Right lobe of liver (tissue), 6 donors: ENCODE results near the gene C16orf87. TPM values are rescaled to one million over a fixed set of nuclear protein-coding genes. Genes with fewer than 3 reads are reported as not detected.

Source experiments
- ATAC-seq, 4 donors: fragments of 200-7000 bp; cut with Tn5 transposase; one replicate each; pipeline ENCODE4 v1.9.1; 2020; ENCODE audit warnings: mild to moderate bottlenecking in 4 of 4, moderate library complexity in 4 of 4
- DNase-seq, 3 donors: peaks; one replicate each; pipeline ENCODE4 v3.0.0-alpha.2; 2020
- H3K27ac ChIP-seq, 3 donors: fragments of 200-600 bp; one replicate each; pipeline ENCODE4 v1.8.0; 2022
- H3K27me3 ChIP-seq, 2 donors: fragments of 200-600 bp; one replicate each; pipeline ENCODE4 v1.8.0; 2022
- H3K36me3 ChIP-seq, 4 donors: fragments of 200-600 bp; sonication (generic) in 1 of 4; one replicate each; pipeline versions ENCODE4 v1.5.1 to v1.8.0; 2017 to 2022; ENCODE audit warnings: control low read depth in 1 of 4
- H3K4me1 ChIP-seq, 4 donors: fragments of 200-600 bp; sonication (generic) in 1 of 4; one replicate each; pipeline versions ENCODE4 v1.5.1 to v1.8.0; 2017 to 2022; ENCODE audit warnings: control low read depth in 1 of 4
- H3K4me3 ChIP-seq, 3 donors: fragments of 200-600 bp; one replicate each; pipeline ENCODE4 v1.8.0; 2022
- H3K9me3 ChIP-seq, 4 donors: fragments of 200-600 bp; sonication (generic) in 1 of 4; one replicate each; pipeline versions ENCODE4 v1.5.1 to v1.8.0; 2017 to 2022; ENCODE audit warnings: control low read depth in 1 of 4
- POLR2A ChIP-seq: fragments of 450-650 bp; IDR thresholded peaks from one replicate; pipeline ENCODE4 v1.6.1; 2017; ENCODE audit warnings: antibody characterized with exemption, mild to moderate bottlenecking
- WGBS: methylation state at CpG from one replicate; pipeline ENCODE4 v1.1.6; 2018; ENCODE audit warnings: low coverage, low lambda C conversion rate; ENCODE audit not compliant: insufficient coverage; ENCODE audit errors: missing lambda C conversion rate; 5-methylcytosine and 5-hydroxymethylcytosine counted together
- intact Hi-C, 2 donors: fragments of 100-400 bp; cut with DNase I; formaldehyde crosslinking; loops; one replicate each; pipeline versions ENCODE4 v1.11.2 to v1.14.1; 2022
- total RNA-seq, 6 experiments: library from RNA; depleted of rRNA in 2 of 6; stranded (reverse); fragments of >200 nt in 2 of 6; fragmentation: NEBNext Ultra II Directional in 3 of 6; extraction: Animal tissue kit (Norgen Biotek cat#: 25700) in 3 of 6; gene quantifications; one replicate each; pipeline versions ENCODE4 v1.1.0 to v1.2.4, GENCODE V29; 2016 to 2023
- TF ChIP-seq, protein P1 (sequence below), 4 donors: fragments of 200-600 bp in 3 of 4; fragments of 450-650 bp in 1 of 4; IDR thresholded peaks; one replicate each; pipeline versions ENCODE4 v1.5.1 to v1.8.0; 2016 to 2022; ENCODE audit warnings: antibody characterized with exemption in 4 of 4, mild to moderate bottlenecking in 2 of 4
- donor health status: DM: no; HTN: yes; CAD: no.
- donor health status: DM: no; HTN: no; CAD: no.
- donor health status: DM: no; HTN: no; CAD: no.
- donor health status: DM: no; HTN: yes; CAD: no.
- donor health status: DM: no; HTN: yes; CAD: no.

The C16orf87 gene
- total RNA-seq, 6 experiments from 2014 or later, result 5.5 to 9.8 (median 7.4) TPM

DNA sequence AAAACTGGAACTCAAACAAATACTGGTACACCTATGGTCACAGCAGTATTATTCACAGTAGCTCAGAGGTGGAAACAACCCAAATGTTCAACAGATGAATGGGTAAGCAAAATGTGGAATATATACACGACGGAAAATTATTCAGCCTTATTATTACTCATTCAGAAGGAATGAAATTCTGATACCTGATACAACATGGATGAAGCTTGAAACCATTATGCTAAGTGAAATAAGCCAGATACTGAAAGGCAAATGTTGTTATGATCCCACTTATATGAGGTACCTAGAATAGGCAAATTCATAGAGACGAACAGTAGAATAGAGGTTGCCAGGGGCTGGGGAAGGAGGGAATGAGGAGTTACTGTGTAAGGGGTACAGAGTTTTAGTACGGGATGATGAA, 55.8 kb downstream of the C16orf87 start:
- ATAC-seq, result no peak
- intact Hi-C loops, result no loop called here
- Histone ChIP-seq H3K27ac (no peak overlapping the region), H3K9me3 (no peaks in the 10 kb centered on the region), H3K36me3 (no peaks in the 10 kb centered on the region), H3K27me3 (no peaks in the 10 kb centered on the region), H3K4me3 (no peak overlapping the region), H3K4me1 (no peaks in the 10 kb centered on the region)
- WGBS, result 91% methylated on average over 4 of the region's 4 CpGs
- DNase-seq, result no peak
- TF ChIP-seq, protein P1, sequence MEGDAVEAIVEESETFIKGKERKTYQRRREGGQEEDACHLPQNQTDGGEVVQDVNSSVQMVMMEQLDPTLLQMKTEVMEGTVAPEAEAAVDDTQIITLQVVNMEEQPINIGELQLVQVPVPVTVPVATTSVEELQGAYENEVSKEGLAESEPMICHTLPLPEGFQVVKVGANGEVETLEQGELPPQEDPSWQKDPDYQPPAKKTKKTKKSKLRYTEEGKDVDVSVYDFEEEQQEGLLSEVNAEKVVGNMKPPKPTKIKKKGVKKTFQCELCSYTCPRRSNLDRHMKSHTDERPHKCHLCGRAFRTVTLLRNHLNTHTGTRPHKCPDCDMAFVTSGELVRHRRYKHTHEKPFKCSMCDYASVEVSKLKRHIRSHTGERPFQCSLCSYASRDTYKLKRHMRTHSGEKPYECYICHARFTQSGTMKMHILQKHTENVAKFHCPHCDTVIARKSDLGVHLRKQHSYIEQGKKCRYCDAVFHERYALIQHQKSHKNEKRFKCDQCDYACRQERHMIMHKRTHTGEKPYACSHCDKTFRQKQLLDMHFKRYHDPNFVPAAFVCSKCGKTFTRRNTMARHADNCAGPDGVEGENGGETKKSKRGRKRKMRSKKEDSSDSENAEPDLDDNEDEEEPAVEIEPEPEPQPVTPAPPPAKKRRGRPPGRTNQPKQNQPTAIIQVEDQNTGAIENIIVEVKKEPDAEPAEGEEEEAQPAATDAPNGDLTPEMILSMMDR (IDR thresholded peaks at IDR 0.05), result no peak
- TF ChIP-seq POLR2A, result no peak

- intact Hi-C loops, result no loop called here
- DNase-seq (no peak), ATAC-seq (no peak)
- no peaks in the 10 kb centered on the region for H3K4me1 ChIP-seq
- TF ChIP-seq POLR2A, result no peak
- 59% methylated on average over 3 of the region's 3 CpGs for WGBS
- no peaks in the 10 kb centered on the region for H3K36me3 ChIP-seq
- no peak overlapping the region for H3K4me3 ChIP-seq
- no peaks in the 10 kb centered on the region for H3K27me3 ChIP-seq
- no peaks in the 10 kb centered on the region for H3K9me3 ChIP-seq
- no peak overlapping the region for H3K27ac ChIP-seq
Observed at GRCh38 chr16:46774743-46775177, 56.2 kb downstream of the C16orf87 start.

- no peaks in the 10 kb centered on the region for H3K4me1 ChIP-seq
- no peaks in the 10 kb centered on the region for H3K9me3 ChIP-seq
- H3K27ac ChIP-seq, result no peak overlapping the region
- no peak for ATAC-seq
- DNase-seq, result no peak
- 83% methylated on average over 4 of the region's 4 CpGs for WGBS
- TF ChIP-seq, protein P1 (IDR thresholded peaks at IDR 0.05), result no peak
- no peak for TF ChIP-seq POLR2A
- no peak overlapping the region for H3K4me3 ChIP-seq
- H3K36me3 ChIP-seq, result no peaks in the 10 kb centered on the region
- H3K27me3 ChIP-seq, result no peaks in the 10 kb centered on the region
- intact Hi-C loops, result no loop called here
Observed at GRCh38 chr16:46772463-46772862, 58.5 kb downstream of the C16orf87 start.

DNA sequence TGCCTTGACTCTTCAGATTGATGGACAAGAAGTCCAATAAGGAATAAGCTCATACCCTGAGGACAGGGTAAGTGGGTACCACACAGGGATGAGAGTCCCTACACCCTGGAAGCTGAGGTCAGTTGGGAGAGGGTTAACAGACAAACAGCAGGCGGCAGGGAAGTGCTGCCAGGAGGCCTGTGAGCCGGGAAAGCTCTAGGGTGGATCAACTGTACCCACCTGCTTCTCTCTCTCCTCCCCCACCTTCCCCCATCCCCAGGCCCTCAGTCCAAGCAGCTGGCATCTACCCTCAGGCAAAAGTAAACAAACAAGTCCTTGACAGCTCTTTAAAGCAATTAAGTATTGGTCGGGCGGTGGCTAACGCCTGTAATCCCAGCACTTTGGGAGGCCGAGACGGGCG, 62.2 kb downstream of the C16orf87 start:
- TF ChIP-seq, protein P1 (IDR thresholded peaks at IDR 0.05), result no peak
- no peak for TF ChIP-seq POLR2A
- H3K36me3 ChIP-seq, result no peaks in the 10 kb centered on the region
- no peaks in the 10 kb centered on the region for H3K27me3 ChIP-seq
- WGBS, result 86% methylated on average over 5 of the region's 8 CpGs
- no peak overlapping the region for H3K27ac ChIP-seq
- no peaks in the 10 kb centered on the region for H3K4me1 ChIP-seq
- intact Hi-C loops, result no loop called here
- DNase-seq (peak in 1 of 3 donors; percentile 18), ATAC-seq (no peak)
- H3K9me3 ChIP-seq, result no peaks in the 10 kb centered on the region
- H3K4me3 ChIP-seq, result no peak overlapping the region

DNA sequence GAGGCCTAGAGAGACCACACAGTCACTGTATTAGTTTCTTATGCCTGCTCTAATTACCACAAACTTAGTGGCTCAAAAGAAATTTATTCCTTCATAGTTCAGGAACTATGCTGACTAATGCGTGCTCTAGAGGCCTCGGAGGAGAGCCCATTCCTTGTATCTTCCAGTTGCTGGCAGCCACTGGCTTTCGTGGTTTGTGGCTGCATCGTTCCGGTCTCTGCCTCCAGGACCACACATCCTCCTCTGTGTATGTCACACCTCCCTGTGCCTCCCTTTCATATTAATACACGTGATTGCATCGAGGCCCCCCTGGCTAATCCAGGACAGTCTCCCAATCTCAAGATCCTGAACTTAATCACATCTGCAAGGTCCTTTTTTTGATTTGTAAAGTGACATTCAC, 65.9 kb downstream of the C16orf87 start:
- no peak overlapping the region for H3K27ac ChIP-seq
- no peaks in the 10 kb centered on the region for H3K9me3 ChIP-seq
- intact Hi-C loops, result no loop called here
- H3K4me1 ChIP-seq, result no peaks in the 10 kb centered on the region
- DNase-seq (no peak), ATAC-seq (no peak)
- WGBS, result 40% methylated on average over 3 of the region's 7 CpGs
- H3K4me3 ChIP-seq, result no peak overlapping the region
- TF ChIP-seq, protein P1 (IDR thresholded peaks at IDR 0.05), result no peak
- TF ChIP-seq POLR2A, result no peak
- H3K27me3 ChIP-seq, result no peaks in the 10 kb centered on the region
- no peaks in the 10 kb centered on the region for H3K36me3 ChIP-seq
